ENCODE measurements around the gene CENPB. TPM values are rescaled to one million over a fixed set of nuclear protein-coding genes. Genes with fewer than 3 reads are reported as not detected.
"Not testable (repeated sequence)": the region's sequence is repeated elsewhere in the genome, so short reads cannot be mapped to it uniquely, and the experiment has no call there.

The CENPB gene
- 10 to 100 TPM; 64.8 to 94.9 (median 80.8) TPM for total RNA-seq

DNA sequence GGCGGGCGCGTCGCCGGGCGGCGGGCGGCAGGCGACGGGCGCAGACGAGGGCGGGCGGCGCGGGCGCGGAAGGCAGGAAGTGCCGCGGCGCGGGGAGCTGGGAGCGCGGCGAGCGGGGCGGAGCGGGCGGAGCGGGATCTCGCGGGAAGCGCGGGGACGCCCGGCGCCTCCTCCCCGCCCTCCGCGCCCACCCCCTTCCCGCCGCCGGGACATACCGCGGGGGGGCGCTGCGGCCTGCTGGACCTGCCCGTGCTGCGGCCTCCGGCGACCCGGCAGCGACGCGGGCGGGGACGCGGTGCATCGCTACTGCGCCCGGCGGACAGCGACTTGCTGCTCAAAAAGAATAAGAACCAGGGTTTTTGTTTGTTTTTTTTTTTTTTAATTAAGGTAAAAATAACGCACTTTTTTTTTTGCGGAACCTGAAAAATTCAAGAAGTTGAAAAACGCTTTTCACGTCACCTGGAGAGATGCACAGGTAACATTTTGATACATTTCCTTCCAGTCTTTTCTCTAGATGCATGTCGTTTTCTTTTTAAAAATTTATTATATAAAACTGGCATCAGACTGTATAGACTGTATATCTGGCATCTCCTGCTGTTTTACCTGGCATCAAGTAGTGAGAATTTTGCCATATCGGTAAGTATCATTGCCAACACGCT is at the start of gene CENPB:
Gene CENPB, minus strand, starts transcription at position 76 of the 659 bp plus-strand sequence. CDS start 257 bp downstream, outside the sequence.
- peak within 1 kb of the TSS; percentile 57 to 78 (median 65) for H3K27ac ChIP-seq
- WGBS, 2 donors, result 8 to 9% methylated on average over 23 to 25 of the region's 70 CpGs
- peak; percentile 90 to 92 for DNase-seq
- no peaks in the 10 kb centered on the region for H3K27me3 ChIP-seq
- peaks cover 17 to 38% of the 10 kb centered on the region in 2 donors for H3K4me1 ChIP-seq
- intact Hi-C loops (cut with DNase I), result no loop called here
- TF ChIP-seq POLR2A (IDR thresholded peaks at IDR 0.05) (peak in 1 of 2 donors; percentile 57), CTCF (IDR thresholded peaks at IDR 0.05) (peak; percentile 38 to 99 (median 81))
- H3K9me3 ChIP-seq, result no peaks in the 10 kb centered on the region
- H3K36me3 ChIP-seq, result no peaks in the 10 kb centered on the region
- peak within 1 kb of the TSS; percentile 31 to 60 (median 37) for H3K4me3 ChIP-seq (replicated peaks in 1 of 3)

- Histone ChIP-seq H3K4me1 (no peaks in the 10 kb centered on the region), H3K36me3 (no peaks in the 10 kb centered on the region), H3K27ac (no peak overlapping the region), H3K4me3 (replicated peaks in 1 of 3) (no peak overlapping the region), H3K9me3 (no peaks in the 10 kb centered on the region), H3K27me3 (no peaks in the 10 kb centered on the region)
- intact Hi-C loops (cut with DNase I), result no loop called here
- WGBS, 2 donors, result 97 to 98% methylated on average over 4 of the region's 4 CpGs
- no peak for DNase-seq
- TF ChIP-seq POLR2A (IDR thresholded peaks at IDR 0.05) (no peak), CTCF (IDR thresholded peaks at IDR 0.05) (no peak)
These were observed 49.6 kb upstream of the CENPB start for GRCh38 chr20:3836132-3836531.

GRCh38 chr20:3829891-3830290 is 43.4 kb upstream of the CENPB start:
- WGBS, 2 donors, result 97 to 99% methylated on average over 5 of the region's 5 CpGs
- intact Hi-C loops (cut with DNase I), result not testable (repeated sequence)

GRCh38 chr20:3828798-3829197 is 42.3 kb upstream of the CENPB start:
- Histone ChIP-seq H3K9me3 (no peaks in the 10 kb centered on the region), H3K27ac (no peak overlapping the region), H3K27me3 (no peaks in the 10 kb centered on the region), H3K4me1 (no peaks in the 10 kb centered on the region), H3K36me3 (peaks cover 7 to 8% of the 10 kb centered on the region in 2 donors), H3K4me3 (replicated peaks in 1 of 3) (no peak overlapping the region)
- TF ChIP-seq POLR2A (IDR thresholded peaks at IDR 0.05), result no peak
- TF ChIP-seq CTCF (IDR thresholded peaks at IDR 0.05), result no peak
- DNase-seq, result no peak
- intact Hi-C loops (cut with DNase I), result no loop called here
- WGBS, 2 donors, result 94 to 95% methylated on average over 3 of the region's 3 CpGs

More at GRCh38 chr20:3829891-3830290, 43.4 kb upstream of the CENPB start:
- not testable (repeated sequence) for H3K4me3 ChIP-seq (replicated peaks in 1 of 3); H3K36me3 ChIP-seq; H3K27me3 ChIP-seq; H3K27ac ChIP-seq; DNase-seq; H3K9me3 ChIP-seq; H3K4me1 ChIP-seq

- Histone ChIP-seq H3K9me3 (no peaks in the 10 kb centered on the region), H3K36me3 (peaks cover 19 to 20% of the 10 kb centered on the region in 2 donors), H3K27ac (no peak overlapping the region), H3K27me3 (no peaks in the 10 kb centered on the region), H3K4me3 (replicated peaks in 1 of 3) (no peak overlapping the region), H3K4me1 (peaks cover 0 to 2% of the 10 kb centered on the region in 2 donors)
- no peak for DNase-seq
- intact Hi-C loops (cut with DNase I), result no loop called here
- no peak for TF ChIP-seq POLR2A (IDR thresholded peaks at IDR 0.05)
- TF ChIP-seq CTCF (IDR thresholded peaks at IDR 0.05), result no peak
- WGBS, 2 donors, result 77 to 83% methylated on average over 4 of the region's 4 CpGs
These were observed 39.9 kb upstream of the CENPB start for GRCh38 chr20:3826420-3826819.

Measured in thyroid gland (tissue), 4 donors.